Nephron progenitor cell (in vitro differentiated cells): ENCODE measurements around the gene IL18R1.

Experiments
- DNase-seq: peaks from one replicate; pipeline ENCODE4 v3.0.0; 2021
- H3K27ac Mint-ChIP-seq: 2 replicates; pipeline ENCODE4 v1.8.0; 2021; ENCODE audit warnings: mild to moderate bottlenecking, moderate library complexity, mixed read lengths
- H3K27me3 Mint-ChIP-seq: 2 replicates; pipeline ENCODE4 v1.8.0; 2021; ENCODE audit warnings: mild to moderate bottlenecking, low read depth, mixed read lengths; ENCODE audit not compliant: poor library complexity
- H3K36me3 Mint-ChIP-seq: 2 replicates; pipeline ENCODE4 v1.8.0; 2021; ENCODE audit warnings: low read depth, mixed read lengths
- H3K4me1 Mint-ChIP-seq: 2 replicates; pipeline ENCODE4 v1.8.0; 2021; ENCODE audit warnings: mixed read lengths
- H3K4me3 Mint-ChIP-seq: 2 replicates; pipeline ENCODE4 v1.8.0; 2021; ENCODE audit warnings: mild to moderate bottlenecking, moderate library complexity, mixed read lengths
- H3K9me3 Mint-ChIP-seq: 2 replicates; pipeline ENCODE4 v1.8.0; 2021; ENCODE audit warnings: mild to moderate bottlenecking, moderate library complexity, mixed read lengths
- TF ChIP-seq, protein P1 (sequence below): fragments of 200-600 bp; sonication (generic); IDR thresholded peaks from 2 replicates; pipeline ENCODE4 v1.5.0; 2021; ENCODE audit warnings: antibody characterized with exemption

The IL18R1 gene, protein sequence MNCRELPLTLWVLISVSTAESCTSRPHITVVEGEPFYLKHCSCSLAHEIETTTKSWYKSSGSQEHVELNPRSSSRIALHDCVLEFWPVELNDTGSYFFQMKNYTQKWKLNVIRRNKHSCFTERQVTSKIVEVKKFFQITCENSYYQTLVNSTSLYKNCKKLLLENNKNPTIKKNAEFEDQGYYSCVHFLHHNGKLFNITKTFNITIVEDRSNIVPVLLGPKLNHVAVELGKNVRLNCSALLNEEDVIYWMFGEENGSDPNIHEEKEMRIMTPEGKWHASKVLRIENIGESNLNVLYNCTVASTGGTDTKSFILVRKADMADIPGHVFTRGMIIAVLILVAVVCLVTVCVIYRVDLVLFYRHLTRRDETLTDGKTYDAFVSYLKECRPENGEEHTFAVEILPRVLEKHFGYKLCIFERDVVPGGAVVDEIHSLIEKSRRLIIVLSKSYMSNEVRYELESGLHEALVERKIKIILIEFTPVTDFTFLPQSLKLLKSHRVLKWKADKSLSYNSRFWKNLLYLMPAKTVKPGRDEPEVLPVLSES

DNA sequence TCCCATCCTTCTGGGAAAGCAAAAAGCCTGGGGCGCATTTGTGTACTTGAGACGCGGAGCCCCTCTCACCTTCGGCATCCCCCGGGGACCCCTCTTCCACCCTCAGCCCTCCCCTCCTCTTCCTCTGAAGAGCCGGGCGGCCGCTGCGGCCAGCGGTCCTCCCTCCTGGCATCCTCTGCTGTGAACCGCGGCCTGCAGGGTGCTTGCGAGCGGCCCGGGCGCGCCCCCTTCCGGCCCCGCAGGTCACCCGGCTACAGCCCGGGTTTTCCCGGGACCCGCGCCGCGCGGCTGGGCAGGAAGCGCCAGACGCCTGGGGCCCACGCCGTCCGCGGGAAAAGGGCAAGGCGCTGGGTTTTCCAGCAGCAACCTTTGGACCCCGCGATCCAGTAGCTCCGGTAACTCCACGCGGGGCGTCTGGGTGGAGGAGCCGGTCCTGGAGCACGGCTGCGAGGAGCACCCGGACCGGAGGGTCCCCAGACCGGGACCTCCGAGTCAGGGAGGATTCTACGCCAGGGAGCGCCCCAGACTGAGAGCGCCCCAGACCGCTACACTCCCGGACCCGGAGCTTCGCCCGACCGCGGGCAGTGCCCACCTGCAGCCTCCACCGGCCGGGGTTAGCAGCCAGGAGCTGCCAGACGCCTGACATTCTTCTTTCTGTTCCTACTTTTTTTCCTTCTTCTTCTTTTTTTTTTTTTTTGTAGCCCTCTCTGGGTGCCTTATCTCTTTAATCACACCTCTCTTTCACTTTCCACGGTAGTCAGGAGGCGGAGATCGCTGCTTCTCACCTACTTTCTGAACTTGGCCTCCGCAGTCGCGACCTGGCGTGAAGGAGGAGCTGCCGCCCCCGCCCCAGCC lies at the start of gene IL18R1:
Gene IL18R1 (plus strand): TSS at position 271 of the 855 bp plus-strand sequence. CDS start 6,865 bp downstream, outside the sequence.
- DNase-seq: peak; percentile 86
- peaks cover 4% of the 10 kb centered on the region for H3K4me1 Mint-ChIP-seq
- peaks cover 71% of the 10 kb centered on the region for H3K27me3 Mint-ChIP-seq
- peak within 1 kb of the TSS; percentile 90 for H3K4me3 Mint-ChIP-seq
- H3K27ac Mint-ChIP-seq: no peak within 1 kb of the TSS
- H3K36me3 Mint-ChIP-seq: no peaks in the 10 kb centered on the region
- H3K9me3 Mint-ChIP-seq: no peaks in the 10 kb centered on the region
- TF ChIP-seq, protein P1, sequence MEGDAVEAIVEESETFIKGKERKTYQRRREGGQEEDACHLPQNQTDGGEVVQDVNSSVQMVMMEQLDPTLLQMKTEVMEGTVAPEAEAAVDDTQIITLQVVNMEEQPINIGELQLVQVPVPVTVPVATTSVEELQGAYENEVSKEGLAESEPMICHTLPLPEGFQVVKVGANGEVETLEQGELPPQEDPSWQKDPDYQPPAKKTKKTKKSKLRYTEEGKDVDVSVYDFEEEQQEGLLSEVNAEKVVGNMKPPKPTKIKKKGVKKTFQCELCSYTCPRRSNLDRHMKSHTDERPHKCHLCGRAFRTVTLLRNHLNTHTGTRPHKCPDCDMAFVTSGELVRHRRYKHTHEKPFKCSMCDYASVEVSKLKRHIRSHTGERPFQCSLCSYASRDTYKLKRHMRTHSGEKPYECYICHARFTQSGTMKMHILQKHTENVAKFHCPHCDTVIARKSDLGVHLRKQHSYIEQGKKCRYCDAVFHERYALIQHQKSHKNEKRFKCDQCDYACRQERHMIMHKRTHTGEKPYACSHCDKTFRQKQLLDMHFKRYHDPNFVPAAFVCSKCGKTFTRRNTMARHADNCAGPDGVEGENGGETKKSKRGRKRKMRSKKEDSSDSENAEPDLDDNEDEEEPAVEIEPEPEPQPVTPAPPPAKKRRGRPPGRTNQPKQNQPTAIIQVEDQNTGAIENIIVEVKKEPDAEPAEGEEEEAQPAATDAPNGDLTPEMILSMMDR: peak; percentile 72

DNA sequence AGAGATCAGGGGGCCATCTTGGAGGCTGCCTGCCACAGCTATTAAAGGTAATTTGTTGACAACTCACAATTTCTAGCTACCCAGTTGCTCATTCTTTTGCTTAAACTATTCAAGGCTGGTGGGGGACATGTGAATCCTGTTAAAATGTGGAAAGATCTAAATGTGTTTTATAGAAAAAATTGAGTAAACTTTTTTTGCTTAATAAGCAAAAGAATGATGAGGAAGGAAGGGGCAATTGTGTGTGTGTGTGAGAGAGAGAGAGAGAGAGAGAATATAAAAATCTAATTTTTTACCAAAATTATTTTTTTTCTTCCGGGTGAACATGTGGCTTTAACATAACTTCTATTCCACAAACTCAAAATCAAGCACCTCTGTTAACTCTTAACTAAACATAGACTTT lies 49.5 kb upstream of the IL18R1 start:
- DNase-seq: no peak
- Mint-ChIP-seq H3K4me1 (peaks cover 6% of the 10 kb centered on the region), H3K27ac (no peak overlapping the region), H3K27me3 (peaks cover 13% of the 10 kb centered on the region), H3K4me3 (no peak overlapping the region), H3K9me3 (no peaks in the 10 kb centered on the region), H3K36me3 (no peaks in the 10 kb centered on the region)
- TF ChIP-seq, protein P1: no peak

DNA sequence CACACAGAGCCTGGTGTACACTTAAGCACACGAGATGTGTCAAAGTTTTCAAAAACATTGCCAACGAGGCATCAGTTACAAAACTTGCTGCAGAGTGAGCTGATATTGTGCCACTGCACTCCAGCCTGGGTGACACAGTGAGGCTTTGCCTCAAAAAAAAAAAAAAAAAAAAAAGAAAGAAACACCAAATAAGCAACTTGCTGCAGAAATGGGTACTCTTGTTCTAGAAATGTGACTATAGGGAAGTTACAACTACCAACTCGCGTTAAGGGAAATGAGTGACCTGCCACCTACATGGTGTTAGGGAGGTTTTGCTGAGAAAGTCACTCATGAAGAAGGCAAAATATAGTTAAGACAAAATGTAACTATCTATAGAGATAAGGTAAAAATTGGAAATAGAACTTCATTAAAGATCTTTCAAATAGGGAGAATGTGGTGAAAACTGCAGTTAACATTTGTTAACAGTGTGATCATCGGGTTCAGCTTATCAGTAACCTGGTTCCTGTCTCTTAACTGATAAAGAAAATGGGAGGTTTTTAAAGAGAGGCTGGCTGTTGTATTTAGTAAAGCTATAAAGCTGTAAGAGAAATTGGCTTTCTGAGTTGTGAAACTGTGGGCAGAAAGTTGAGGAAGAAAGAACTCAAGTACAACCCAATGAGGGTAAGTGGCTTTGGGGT lies 44.5 kb upstream of the IL18R1 start, which contains the start of gene IL1RL1:
Gene IL1RL1 (plus strand): TSS at position 600 of the 677 bp plus-strand sequence. CDS start 26,702 bp downstream, outside the sequence.
- peaks cover 13% of the 10 kb centered on the region for H3K9me3 Mint-ChIP-seq
- no peak for DNase-seq
- no peaks in the 10 kb centered on the region for H3K4me1 Mint-ChIP-seq
- no peak within 1 kb of the TSS for H3K27ac Mint-ChIP-seq
- no peak within 1 kb of the TSS for H3K4me3 Mint-ChIP-seq
- TF ChIP-seq, protein P1: no peak
- H3K36me3 Mint-ChIP-seq: no peaks in the 10 kb centered on the region
- peaks cover 16% of the 10 kb centered on the region for H3K27me3 Mint-ChIP-seq

DNA sequence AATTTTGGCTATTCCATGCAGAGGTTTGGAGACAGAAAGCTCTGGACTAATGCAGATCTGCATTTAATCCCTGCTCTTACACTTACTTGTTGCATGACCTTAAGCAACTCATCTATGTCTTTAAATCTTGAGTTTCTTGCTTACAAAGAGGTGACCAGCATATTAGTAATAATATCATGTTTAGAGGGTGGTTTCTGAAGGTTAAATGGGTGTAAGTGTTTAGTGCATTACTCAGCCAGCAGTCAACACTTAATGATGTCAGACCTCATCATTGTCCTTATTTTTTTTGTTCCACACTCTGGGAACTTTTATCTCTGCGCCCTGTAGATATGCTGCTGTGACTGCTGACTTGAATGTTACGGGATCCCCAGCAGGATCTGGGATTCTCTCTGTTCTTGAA lies 42.6 kb upstream of the IL18R1 start:
- Mint-ChIP-seq H3K4me3 (no peak overlapping the region), H3K36me3 (no peaks in the 10 kb centered on the region), H3K27ac (no peak overlapping the region)

DNA sequence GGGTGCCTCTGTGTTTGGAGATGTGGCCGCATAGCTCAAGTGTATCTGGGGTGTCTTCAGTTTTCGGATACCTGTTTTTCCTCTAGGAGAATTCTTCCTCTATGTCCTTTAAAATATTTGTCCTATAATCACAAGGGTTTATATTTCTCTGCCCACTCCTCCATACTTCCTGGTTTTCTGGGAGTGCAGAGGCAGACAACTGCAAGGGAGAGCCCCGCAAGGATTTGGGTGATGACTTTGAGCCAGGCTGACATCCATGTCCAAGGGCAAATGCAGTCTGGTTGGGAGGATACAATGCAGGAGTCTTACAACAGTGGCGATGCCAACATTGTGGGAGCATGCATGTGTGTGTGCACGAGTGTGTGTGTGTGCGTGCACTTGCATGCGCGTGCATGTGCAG lies 42.1 kb upstream of the IL18R1 start:
- no peak for DNase-seq
- H3K27me3 Mint-ChIP-seq: peaks cover 13% of the 10 kb centered on the region
- no peaks in the 10 kb centered on the region for H3K36me3 Mint-ChIP-seq
- H3K9me3 Mint-ChIP-seq: peaks cover 13% of the 10 kb centered on the region
- TF ChIP-seq, protein P1: no peak
- H3K27ac Mint-ChIP-seq: no peak overlapping the region
- H3K4me1 Mint-ChIP-seq: no peaks in the 10 kb centered on the region
- H3K4me3 Mint-ChIP-seq: no peak overlapping the region

More for the DNA sequence above, 42.6 kb upstream of the IL18R1 start:
- no peak for DNase-seq
- TF ChIP-seq, protein P1: no peak
- peaks cover 13% of the 10 kb centered on the region for H3K9me3 Mint-ChIP-seq
- H3K27me3 Mint-ChIP-seq: peaks cover 16% of the 10 kb centered on the region
- no peaks in the 10 kb centered on the region for H3K4me1 Mint-ChIP-seq
